ENCODE results near the gene PSG1. TPM values are rescaled to one million over a fixed set of nuclear protein-coding genes. Genes with fewer than 3 reads are reported as not detected.
"Not testable (repeated sequence)": the region's sequence is repeated elsewhere in the genome, so short reads cannot be mapped to it uniquely, and the experiment has no call there.

Gene PSG1
- total RNA-seq, result under 1 TPM; 0.63 to 0.80 TPM
- total RNA-seq, result 0 reads per million in 2 donors

GRCh38 chr19:42879613-42880012 is at the start of gene PSG1:
PSG1 (minus strand) TSS chr19:42879713; CDS start chr19:42879581, 132 bp downstream.
- H3K4me3 Mint-ChIP-seq, result no peak within 1 kb of the TSS
- H3K36me3 Mint-ChIP-seq (ENCODE audit: low read depth), result no peaks in the 10 kb centered on the region
- ATAC-seq (no peak), DNase-seq (no peak)
- no peaks in the 10 kb centered on the region for H3K9me3 ChIP-seq (ENCODE audit: control insufficient read depth, low read length, poor library complexity, severe bottlenecking)
- H3K27me3 Mint-ChIP-seq, result peaks cover 46% of the 10 kb centered on the region
- no peaks in the 10 kb centered on the region for H3K4me1 Mint-ChIP-seq
- peak within 1 kb of the TSS; percentile 39 for H3K27ac Mint-ChIP-seq

GRCh38 chr19:42928896-42929295 is 49.4 kb upstream of the PSG1 start:
- H3K4me1 Mint-ChIP-seq, result no peaks in the 10 kb centered on the region
- H3K36me3 Mint-ChIP-seq (ENCODE audit: low read depth), result no peaks in the 10 kb centered on the region
- no peaks in the 10 kb centered on the region for H3K9me3 ChIP-seq (ENCODE audit: control insufficient read depth, low read length, poor library complexity, severe bottlenecking)
- H3K4me3 Mint-ChIP-seq, result no peak overlapping the region
- DNase-seq (no peak), ATAC-seq (no peak)
- H3K27ac Mint-ChIP-seq, result no peak overlapping the region
- peaks cover 60% of the 10 kb centered on the region for H3K27me3 Mint-ChIP-seq

GRCh38 chr19:42926781-42927180 is 47.3 kb upstream of the PSG1 start:
- no peaks in the 10 kb centered on the region for H3K4me1 Mint-ChIP-seq
- no peak overlapping the region for H3K4me3 Mint-ChIP-seq
- H3K9me3 ChIP-seq (ENCODE audit: control insufficient read depth, low read length, poor library complexity, severe bottlenecking), result no peaks in the 10 kb centered on the region
- ATAC-seq (no peak), DNase-seq (no peak)
- no peaks in the 10 kb centered on the region for H3K36me3 Mint-ChIP-seq (ENCODE audit: low read depth)
- H3K27me3 Mint-ChIP-seq, result peaks cover 62% of the 10 kb centered on the region
- no peak overlapping the region for H3K27ac Mint-ChIP-seq

GRCh38 chr19:42923106-42923505 is 43.6 kb upstream of the PSG1 start:
- not testable (repeated sequence) for H3K36me3 Mint-ChIP-seq (ENCODE audit: low read depth); H3K9me3 ChIP-seq (ENCODE audit: control insufficient read depth, low read length, poor library complexity, severe bottlenecking); ATAC-seq; H3K27ac Mint-ChIP-seq; DNase-seq; H3K4me3 Mint-ChIP-seq; H3K4me1 Mint-ChIP-seq
- peaks cover 52% of the 10 kb centered on the region for H3K27me3 Mint-ChIP-seq

- ATAC-seq; H3K36me3 Mint-ChIP-seq (ENCODE audit: low read depth); H3K4me3 Mint-ChIP-seq; H3K4me1 Mint-ChIP-seq; H3K9me3 ChIP-seq (ENCODE audit: control insufficient read depth, low read length, poor library complexity, severe bottlenecking); DNase-seq; H3K27ac Mint-ChIP-seq: not testable (repeated sequence)
- peaks cover 35% of the 10 kb centered on the region for H3K27me3 Mint-ChIP-seq
Observed at GRCh38 chr19:42920971-42921370, 41.5 kb upstream of the PSG1 start.

GRCh38 chr19:42919757-42920079 is 40.2 kb upstream of the PSG1 start:
- Mint-ChIP-seq H3K27me3 (peaks cover 31% of the 10 kb centered on the region), H3K27ac (no peak overlapping the region), H3K4me1 (no peaks in the 10 kb centered on the region), H3K4me3 (no peak overlapping the region), H3K36me3 (ENCODE audit: low read depth) (no peaks in the 10 kb centered on the region)
- no peak for ATAC-seq
- H3K9me3 ChIP-seq (ENCODE audit: control insufficient read depth, low read length, poor library complexity, severe bottlenecking), result no peaks in the 10 kb centered on the region
- no peak for DNase-seq

GRCh38 chr19:42919070-42919756 is 39.7 kb upstream of the PSG1 start:
- DNase-seq; ATAC-seq; H3K9me3 ChIP-seq (ENCODE audit: control insufficient read depth, low read length, poor library complexity, severe bottlenecking); H3K36me3 Mint-ChIP-seq (ENCODE audit: low read depth); H3K27ac Mint-ChIP-seq; H3K4me1 Mint-ChIP-seq; H3K4me3 Mint-ChIP-seq: not testable (repeated sequence)
- H3K27me3 Mint-ChIP-seq, result peaks cover 31% of the 10 kb centered on the region

- not testable (repeated sequence) for ATAC-seq, H3K4me3 Mint-ChIP-seq, H3K4me1 Mint-ChIP-seq
Observed at GRCh38 chr19:42918377-42919069, 39.0 kb upstream of the PSG1 start.

GRCh38 chr19:42917634-42918033 is 38.1 kb upstream of the PSG1 start, which contains the start of gene PSG6:
PSG6 (minus strand) TSS chr19:42917894; CDS start chr19:42917792, 102 bp downstream.
- peaks cover 33% of the 10 kb centered on the region for H3K27me3 Mint-ChIP-seq
- DNase-seq, result not testable (repeated sequence)

More at GRCh38 chr19:42918377-42919069, 39.0 kb upstream of the PSG1 start:
- not testable (repeated sequence) for DNase-seq; H3K9me3 ChIP-seq (ENCODE audit: control insufficient read depth, low read length, poor library complexity, severe bottlenecking); H3K36me3 Mint-ChIP-seq (ENCODE audit: low read depth); H3K27ac Mint-ChIP-seq
- H3K27me3 Mint-ChIP-seq, result peaks cover 31% of the 10 kb centered on the region

GRCh38 chr19:42916931-42917330 is 37.4 kb upstream of the PSG1 start:
- not testable (repeated sequence) for H3K36me3 Mint-ChIP-seq (ENCODE audit: low read depth); H3K4me3 Mint-ChIP-seq; H3K4me1 Mint-ChIP-seq; H3K9me3 ChIP-seq (ENCODE audit: control insufficient read depth, low read length, poor library complexity, severe bottlenecking); DNase-seq; H3K27ac Mint-ChIP-seq; ATAC-seq
- H3K27me3 Mint-ChIP-seq, result peaks cover 26% of the 10 kb centered on the region

More at GRCh38 chr19:42917634-42918033, 38.1 kb upstream of the PSG1 start, which contains the start of gene PSG6:
- H3K4me1 Mint-ChIP-seq; H3K4me3 Mint-ChIP-seq; H3K36me3 Mint-ChIP-seq (ENCODE audit: low read depth); H3K27ac Mint-ChIP-seq; ATAC-seq; H3K9me3 ChIP-seq (ENCODE audit: control insufficient read depth, low read length, poor library complexity, severe bottlenecking): not testable (repeated sequence)

- not testable (repeated sequence) for H3K27ac Mint-ChIP-seq; H3K36me3 Mint-ChIP-seq (ENCODE audit: low read depth); ATAC-seq; H3K4me1 Mint-ChIP-seq; H3K4me3 Mint-ChIP-seq; DNase-seq; H3K9me3 ChIP-seq (ENCODE audit: control insufficient read depth, low read length, poor library complexity, severe bottlenecking)
- H3K27me3 Mint-ChIP-seq, result peaks cover 35% of the 10 kb centered on the region
Observed at GRCh38 chr19:42913516-42913915, 34.0 kb upstream of the PSG1 start.

- not testable (repeated sequence) for ATAC-seq; DNase-seq; H3K9me3 ChIP-seq (ENCODE audit: control insufficient read depth, low read length, poor library complexity, severe bottlenecking); H3K36me3 Mint-ChIP-seq (ENCODE audit: low read depth); H3K4me3 Mint-ChIP-seq; H3K27ac Mint-ChIP-seq; H3K4me1 Mint-ChIP-seq
- peaks cover 36% of the 10 kb centered on the region for H3K27me3 Mint-ChIP-seq
Observed at GRCh38 chr19:42912941-42913340, 33.4 kb upstream of the PSG1 start.

- H3K36me3 Mint-ChIP-seq (ENCODE audit: low read depth); ATAC-seq; DNase-seq; H3K27ac Mint-ChIP-seq; H3K4me1 Mint-ChIP-seq; H3K9me3 ChIP-seq (ENCODE audit: control insufficient read depth, low read length, poor library complexity, severe bottlenecking); H3K4me3 Mint-ChIP-seq: not testable (repeated sequence)
- peaks cover 48% of the 10 kb centered on the region for H3K27me3 Mint-ChIP-seq
Observed at GRCh38 chr19:42911731-42912130, 32.2 kb upstream of the PSG1 start.
